Kidney capillary endothelial cell (primary cell): ENCODE results near the gene PNMT.

Experiments used
- DNase-seq: peaks from one replicate; pipeline ENCODE4 v3.0.0-alpha.2; 2018; ENCODE audit warnings: low spot score

The PNMT gene

GRCh38 chr17:39633570-39634183, 34.6 kb upstream of the PNMT start:
- no peak for DNase-seq

GRCh38 chr17:39634384-39634871, 33.8 kb upstream of the PNMT start:
- peak; percentile 53 for DNase-seq

GRCh38 chr17:39635614-39636176, 32.6 kb upstream of the PNMT start:
- no peak for DNase-seq

GRCh38 chr17:39636587-39636926, 31.7 kb upstream of the PNMT start:
- no peak for DNase-seq

GRCh38 chr17:39636927-39637736, 31.1 kb upstream of the PNMT start, which contains the start of gene STARD3:
STARD3 (plus strand) TSS chr17:39637144; CDS start chr17:39653532, 16,388 bp downstream.
- DNase-seq, result peak; percentile 80

- DNase-seq, result no peak
These were observed 29.9 kb upstream of the PNMT start for GRCh38 chr17:39638317-39638716.

GRCh38 chr17:39639043-39639442, 29.2 kb upstream of the PNMT start:
- DNase-seq, result no peak

- DNase-seq, result no peak
These were observed 28.4 kb upstream of the PNMT start for GRCh38 chr17:39639566-39640458.

GRCh38 chr17:39640591-39641031, 27.6 kb upstream of the PNMT start:
- no peak for DNase-seq

GRCh38 chr17:39641097-39641496, 27.2 kb upstream of the PNMT start:
- no peak for DNase-seq

GRCh38 chr17:39641883-39642282, 26.4 kb upstream of the PNMT start:
- no peak for DNase-seq

GRCh38 chr17:39642291-39643074, 25.8 kb upstream of the PNMT start:
- no peak for DNase-seq

GRCh38 chr17:39643271-39643670, 25.0 kb upstream of the PNMT start:
- peak; percentile 40 for DNase-seq

- DNase-seq, result no peak
These were observed 21.0 kb upstream of the PNMT start for GRCh38 chr17:39647256-39647655.

GRCh38 chr17:39648616-39649366, 19.5 kb upstream of the PNMT start:
- DNase-seq, result no peak

- no peak for DNase-seq
These were observed 18.1 kb upstream of the PNMT start for GRCh38 chr17:39650121-39650579.

GRCh38 chr17:39651923-39652586, 16.2 kb upstream of the PNMT start:
- no peak for DNase-seq

- DNase-seq, result no peak
These were observed 15.5 kb upstream of the PNMT start for GRCh38 chr17:39652587-39653315.

GRCh38 chr17:39653316-39653661, 15.0 kb upstream of the PNMT start:
- no peak for DNase-seq
